Vagina (tissue), 2 donors: ENCODE data around the gene ERBB4. TPM values are rescaled to one million over a fixed set of nuclear protein-coding genes. Genes with fewer than 3 reads are reported as not detected.

Experiments
- DNase-seq, 2 donors: peaks; one replicate each; pipeline ENCODE4 v3.0.0-alpha.2; 2017; ENCODE audit errors: extremely low spot score in 2 of 2
- H3K27ac ChIP-seq: fragments of 200-600 bp; sonication (generic); one replicate; pipeline ENCODE4 v1.5.1; 2019
- H3K27me3 ChIP-seq: fragments of 200-600 bp; sonication (generic); one replicate; pipeline ENCODE4 v1.5.1; 2019
- H3K36me3 ChIP-seq, 2 donors: fragments of 200-600 bp; sonication (generic); one replicate each; pipeline ENCODE4 v1.5.1; 2017 to 2019
- H3K4me1 ChIP-seq: fragments of 200-600 bp; sonication (generic); one replicate; pipeline ENCODE4 v1.5.1; 2019
- H3K4me3 ChIP-seq, 2 donors: fragments of 200-600 bp; sonication (generic); 1 replicate in 1 of 2; 2 replicates in 1 of 2; pipeline ENCODE4 v1.5.1; 2016 to 2019
- H3K9me3 ChIP-seq: fragments of 200-600 bp; sonication (generic); one replicate; pipeline ENCODE4 v1.5.1; 2019
- CTCF ChIP-seq, 3 experiments: fragments of 450-650 bp in 2 of 3; fragments of 200-600 bp in 1 of 3; sonication (generic) in 1 of 3; IDR thresholded peaks; one replicate each; pipeline ENCODE4 v1.5.1; 2017 to 2019; ENCODE audit warnings: antibody characterized with exemption in 3 of 3, mild to moderate bottlenecking in 2 of 3, moderate library complexity in 2 of 3
- POLR2A ChIP-seq, 2 donors: fragments of 450-650 bp; IDR thresholded peaks; one replicate each; pipeline ENCODE4 v1.6.1; 2017; ENCODE audit warnings: antibody characterized with exemption in 2 of 2, mild to moderate bottlenecking in 2 of 2, moderate library complexity in 2 of 2
- POLR2AphosphoS5 ChIP-seq, 2 donors: sonication (generic); formaldehyde crosslinking; IDR thresholded peaks; one replicate each; pipeline ENCODE4 v1.9.0; 2017; ENCODE audit warnings: antibody characterized with exemption in 2 of 2, mild to moderate bottlenecking in 2 of 2, low read depth in 1 of 2; ENCODE audit not compliant: insufficient read depth in 1 of 2
- intact Hi-C: fragments of 100-400 bp; cut with DNase I; formaldehyde crosslinking; loops from one replicate; pipeline ENCODE4 v1.15.1; 2023
- total RNA-seq: library from RNA; depleted of rRNA; stranded (reverse); fragments of >200 nt; gene quantifications from one replicate; pipeline ENCODE4 v1.2.3, GENCODE V29; 2016

The ERBB4 gene
- total RNA-seq, 1 donor from 2014 or later: 0.25 TPM

GRCh38 chr2:212154477-212154878 lies 384.1 kb downstream of the ERBB4 start:
- Histone ChIP-seq H3K27me3 (no peaks in the 10 kb centered on the region), H3K9me3 (no peaks in the 10 kb centered on the region), H3K27ac (no peak overlapping the region), H3K36me3 (no peaks in the 10 kb centered on the region), H3K4me3 (no peak overlapping the region), H3K4me1 (no peaks in the 10 kb centered on the region)
- intact Hi-C loops: no loop called here
- TF ChIP-seq POLR2A (IDR thresholded peaks at IDR 0.05): no peak
- no peak for TF ChIP-seq CTCF (IDR thresholded peaks at IDR 0.05)
- TF ChIP-seq POLR2AphosphoS5 (IDR thresholded peaks at IDR 0.05; ENCODE audit: insufficient read depth in 1 of 2, low read depth in 1 of 2): no peak
- DNase-seq: no peak

GRCh38 chr2:212153923-212154322 lies 384.7 kb downstream of the ERBB4 start:
- Histone ChIP-seq H3K27ac (no peak overlapping the region), H3K4me3 (no peak overlapping the region), H3K36me3 (no peaks in the 10 kb centered on the region), H3K9me3 (no peaks in the 10 kb centered on the region), H3K4me1 (no peaks in the 10 kb centered on the region), H3K27me3 (no peaks in the 10 kb centered on the region)
- no peak for DNase-seq
- intact Hi-C loops: no loop called here
- no peak for TF ChIP-seq CTCF (IDR thresholded peaks at IDR 0.05)
- no peak for TF ChIP-seq POLR2A (IDR thresholded peaks at IDR 0.05)
- no peak for TF ChIP-seq POLR2AphosphoS5 (IDR thresholded peaks at IDR 0.05; ENCODE audit: insufficient read depth in 1 of 2, low read depth in 1 of 2)

- TF ChIP-seq CTCF (IDR thresholded peaks at IDR 0.05) (peak in 1 of 3 experiments; percentile 17), POLR2AphosphoS5 (IDR thresholded peaks at IDR 0.05; ENCODE audit: insufficient read depth in 1 of 2, low read depth in 1 of 2) (no peak), POLR2A (IDR thresholded peaks at IDR 0.05) (no peak)
- DNase-seq: no peak
- intact Hi-C loops: no loop called here
- H3K4me3 ChIP-seq: no peak overlapping the region
- H3K4me1 ChIP-seq: no peaks in the 10 kb centered on the region
- H3K36me3 ChIP-seq: no peaks in the 10 kb centered on the region
- no peaks in the 10 kb centered on the region for H3K9me3 ChIP-seq
- no peaks in the 10 kb centered on the region for H3K27me3 ChIP-seq
- H3K27ac ChIP-seq: no peak overlapping the region
Measured at GRCh38 chr2:212147921-212148513, 390.6 kb downstream of the ERBB4 start.

- no peaks in the 10 kb centered on the region for H3K36me3 ChIP-seq
- no peaks in the 10 kb centered on the region for H3K9me3 ChIP-seq
- H3K27ac ChIP-seq: no peak overlapping the region
- no peak for DNase-seq
- intact Hi-C loops: no loop called here
- no peak overlapping the region for H3K4me3 ChIP-seq
- no peak for TF ChIP-seq CTCF (IDR thresholded peaks at IDR 0.05)
- TF ChIP-seq POLR2A (IDR thresholded peaks at IDR 0.05): no peak
- no peak for TF ChIP-seq POLR2AphosphoS5 (IDR thresholded peaks at IDR 0.05; ENCODE audit: insufficient read depth in 1 of 2, low read depth in 1 of 2)
- no peaks in the 10 kb centered on the region for H3K27me3 ChIP-seq
- no peaks in the 10 kb centered on the region for H3K4me1 ChIP-seq
Measured at GRCh38 chr2:212146416-212146815, 392.2 kb downstream of the ERBB4 start.

GRCh38 chr2:212145121-212145520 lies 393.5 kb downstream of the ERBB4 start:
- no peak overlapping the region for H3K27ac ChIP-seq
- H3K4me1 ChIP-seq: no peaks in the 10 kb centered on the region
- H3K4me3 ChIP-seq: no peak overlapping the region
- DNase-seq: no peak
- TF ChIP-seq CTCF (IDR thresholded peaks at IDR 0.05) (no peak), POLR2AphosphoS5 (IDR thresholded peaks at IDR 0.05; ENCODE audit: insufficient read depth in 1 of 2, low read depth in 1 of 2) (no peak), POLR2A (IDR thresholded peaks at IDR 0.05) (no peak)
- H3K36me3 ChIP-seq: no peaks in the 10 kb centered on the region
- no peaks in the 10 kb centered on the region for H3K27me3 ChIP-seq
- intact Hi-C loops: no loop called here
- H3K9me3 ChIP-seq: no peaks in the 10 kb centered on the region
